Ishikawa (cell line): Measurements from ENCODE around the gene ADAMTS18.

ENCODE experiments used
- CEBPB ChIP-seq: IDR thresholded peaks from 2 replicates; pipeline ENCODE4 v1.6.1; 2012
- CREB1 ChIP-seq: IDR thresholded peaks from 2 replicates; pipeline ENCODE4 v1.6.1; 2012; ENCODE audit warnings: low read depth
- EGR1 ChIP-seq: IDR thresholded peaks from 2 replicates; pipeline ENCODE4 v1.6.1; 2012
- EP300 ChIP-seq: IDR thresholded peaks from 2 replicates; pipeline ENCODE4 v1.6.1; 2012; ENCODE audit warnings: borderline replicate concordance
- FOXM1 ChIP-seq: IDR thresholded peaks from 2 replicates; pipeline ENCODE4 v1.6.1; 2012; ENCODE audit warnings: low read depth, borderline replicate concordance
- NFIC ChIP-seq: IDR thresholded peaks from 2 replicates; pipeline ENCODE4 v1.6.1; 2012
- RAD21 ChIP-seq: IDR thresholded peaks from 2 replicates; pipeline ENCODE4 v1.6.1; 2012; ENCODE audit warnings: low read depth
- TAF1 ChIP-seq: IDR thresholded peaks from 2 replicates; pipeline ENCODE4 v1.6.1; 2012; ENCODE audit warnings: low read depth, mild to moderate bottlenecking
- TCF12 ChIP-seq: IDR thresholded peaks from 2 replicates; pipeline ENCODE4 v1.6.1; 2012; ENCODE audit warnings: low read depth
- TEAD4 ChIP-seq: IDR thresholded peaks from 2 replicates; pipeline ENCODE4 v1.6.1; 2012
- YY1 ChIP-seq: IDR thresholded peaks from 2 replicates; pipeline ENCODE4 v1.6.1; 2012; ENCODE audit warnings: low read depth
- ZBTB7A ChIP-seq: IDR thresholded peaks from 2 replicates; pipeline ENCODE4 v1.6.1; 2012; ENCODE audit warnings: low read depth
- TF ChIP-seq, protein P1 (sequence below): IDR thresholded peaks from 2 replicates; pipeline ENCODE4 v1.6.1; 2012
- TF ChIP-seq, protein P2 (sequence below): IDR thresholded peaks from 2 replicates; pipeline ENCODE4 v1.6.1; 2012; ENCODE audit warnings: low read depth, mild to moderate bottlenecking
- TF ChIP-seq, protein P3 (sequence below): IDR thresholded peaks from 2 replicates; pipeline ENCODE4 v1.6.1; 2012

The ADAMTS18 gene

DNA sequence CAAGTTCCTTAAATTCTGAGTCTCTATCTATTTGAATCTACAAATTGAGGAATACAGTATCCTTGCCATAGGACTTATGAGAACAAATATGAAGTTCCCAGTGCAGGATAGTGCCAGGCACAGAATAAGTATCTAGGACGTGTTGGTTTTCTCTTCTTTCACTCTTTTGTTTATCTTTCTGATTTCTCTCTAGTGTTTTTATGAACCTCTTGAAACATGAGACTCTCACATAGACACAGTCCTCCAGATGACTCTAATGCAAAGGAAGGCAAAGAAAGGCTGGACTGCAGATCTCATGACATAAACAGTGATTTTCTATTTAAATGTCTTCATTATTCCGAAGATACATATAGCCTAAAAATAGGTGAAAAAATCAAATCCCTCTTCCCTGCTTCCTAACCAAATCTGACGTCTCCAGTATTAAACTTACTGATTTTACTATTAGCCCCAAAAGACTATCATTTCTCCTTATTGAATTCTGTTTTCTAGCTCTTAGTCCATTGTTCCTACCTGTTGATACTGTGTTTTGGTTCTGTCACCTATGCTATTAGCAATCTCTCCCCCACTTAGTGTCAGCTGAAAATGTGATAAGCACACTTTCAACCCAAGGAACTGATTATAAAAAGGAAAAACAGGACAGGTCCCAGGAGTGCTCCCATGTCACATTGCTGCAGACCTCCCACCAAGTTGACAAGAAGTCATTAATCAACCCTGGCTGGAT lies 24.9 kb upstream of the ADAMTS18 start:
- TF ChIP-seq FOXM1: no peak
- TF ChIP-seq RAD21: no peak
- TF ChIP-seq NFIC: no peak
- no peak for TF ChIP-seq ZBTB7A
- TF ChIP-seq, protein P1, sequence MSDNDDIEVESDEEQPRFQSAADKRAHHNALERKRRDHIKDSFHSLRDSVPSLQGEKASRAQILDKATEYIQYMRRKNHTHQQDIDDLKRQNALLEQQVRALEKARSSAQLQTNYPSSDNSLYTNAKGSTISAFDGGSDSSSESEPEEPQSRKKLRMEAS: no peak
- TF ChIP-seq CEBPB: no peak
- TF ChIP-seq EP300: no peak
- no peak for TF ChIP-seq EGR1
- TF ChIP-seq TCF12: no peak
- TF ChIP-seq, protein P2, sequence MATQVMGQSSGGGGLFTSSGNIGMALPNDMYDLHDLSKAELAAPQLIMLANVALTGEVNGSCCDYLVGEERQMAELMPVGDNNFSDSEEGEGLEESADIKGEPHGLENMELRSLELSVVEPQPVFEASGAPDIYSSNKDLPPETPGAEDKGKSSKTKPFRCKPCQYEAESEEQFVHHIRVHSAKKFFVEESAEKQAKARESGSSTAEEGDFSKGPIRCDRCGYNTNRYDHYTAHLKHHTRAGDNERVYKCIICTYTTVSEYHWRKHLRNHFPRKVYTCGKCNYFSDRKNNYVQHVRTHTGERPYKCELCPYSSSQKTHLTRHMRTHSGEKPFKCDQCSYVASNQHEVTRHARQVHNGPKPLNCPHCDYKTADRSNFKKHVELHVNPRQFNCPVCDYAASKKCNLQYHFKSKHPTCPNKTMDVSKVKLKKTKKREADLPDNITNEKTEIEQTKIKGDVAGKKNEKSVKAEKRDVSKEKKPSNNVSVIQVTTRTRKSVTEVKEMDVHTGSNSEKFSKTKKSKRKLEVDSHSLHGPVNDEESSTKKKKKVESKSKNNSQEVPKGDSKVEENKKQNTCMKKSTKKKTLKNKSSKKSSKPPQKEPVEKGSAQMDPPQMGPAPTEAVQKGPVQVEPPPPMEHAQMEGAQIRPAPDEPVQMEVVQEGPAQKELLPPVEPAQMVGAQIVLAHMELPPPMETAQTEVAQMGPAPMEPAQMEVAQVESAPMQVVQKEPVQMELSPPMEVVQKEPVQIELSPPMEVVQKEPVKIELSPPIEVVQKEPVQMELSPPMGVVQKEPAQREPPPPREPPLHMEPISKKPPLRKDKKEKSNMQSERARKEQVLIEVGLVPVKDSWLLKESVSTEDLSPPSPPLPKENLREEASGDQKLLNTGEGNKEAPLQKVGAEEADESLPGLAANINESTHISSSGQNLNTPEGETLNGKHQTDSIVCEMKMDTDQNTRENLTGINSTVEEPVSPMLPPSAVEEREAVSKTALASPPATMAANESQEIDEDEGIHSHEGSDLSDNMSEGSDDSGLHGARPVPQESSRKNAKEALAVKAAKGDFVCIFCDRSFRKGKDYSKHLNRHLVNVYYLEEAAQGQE: no peak
- no peak for TF ChIP-seq YY1
- no peak for TF ChIP-seq TEAD4
- no peak for TF ChIP-seq CREB1

DNA sequence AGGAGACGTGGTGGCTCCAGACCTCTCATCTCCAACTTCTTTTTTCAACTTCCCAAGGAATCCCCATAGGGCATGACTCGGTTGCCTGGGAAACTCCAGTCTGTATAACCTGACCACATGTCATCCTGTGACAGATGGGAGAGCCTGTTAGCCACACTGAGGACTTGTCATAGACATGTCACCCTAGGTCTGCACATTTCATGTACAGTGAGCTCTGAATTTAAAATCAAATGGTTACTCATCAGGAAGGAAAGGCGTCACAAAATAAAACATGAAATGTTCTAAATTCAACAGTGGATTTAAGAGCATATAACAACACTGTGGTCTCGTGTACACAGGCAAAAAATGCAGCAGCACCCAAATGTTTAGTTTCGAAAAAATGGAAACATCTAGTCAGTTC lies 22.2 kb upstream of the ADAMTS18 start:
- TF ChIP-seq TCF12 (no peak), CEBPB (no peak)
- TF ChIP-seq, protein P1: no peak
- TF ChIP-seq, protein P2: no peak

DNA sequence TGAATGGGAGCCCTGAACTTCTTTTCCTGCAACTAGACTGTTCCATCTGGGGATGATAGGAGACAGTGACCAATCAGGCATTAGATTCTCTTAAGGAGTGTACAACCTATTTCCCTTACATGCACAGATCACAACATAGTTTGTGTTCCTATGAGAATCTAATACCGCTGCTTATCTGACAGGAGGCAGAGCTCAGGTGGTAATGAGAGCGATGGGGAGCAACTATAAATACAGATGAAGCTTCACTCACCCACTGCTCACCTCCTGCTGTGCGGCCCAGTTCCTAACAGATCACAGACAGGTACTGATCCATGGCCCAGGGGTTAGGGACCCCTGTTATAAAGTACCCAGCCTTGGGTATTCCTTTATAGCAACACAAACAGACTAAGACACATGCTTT lies 17.4 kb upstream of the ADAMTS18 start:
- no peak for TF ChIP-seq EGR1
- TF ChIP-seq, protein P2: no peak
- TF ChIP-seq RAD21: no peak
- TF ChIP-seq NFIC: no peak
- no peak for TF ChIP-seq TCF12
- TF ChIP-seq, protein P1: no peak
- TF ChIP-seq, protein P3, sequence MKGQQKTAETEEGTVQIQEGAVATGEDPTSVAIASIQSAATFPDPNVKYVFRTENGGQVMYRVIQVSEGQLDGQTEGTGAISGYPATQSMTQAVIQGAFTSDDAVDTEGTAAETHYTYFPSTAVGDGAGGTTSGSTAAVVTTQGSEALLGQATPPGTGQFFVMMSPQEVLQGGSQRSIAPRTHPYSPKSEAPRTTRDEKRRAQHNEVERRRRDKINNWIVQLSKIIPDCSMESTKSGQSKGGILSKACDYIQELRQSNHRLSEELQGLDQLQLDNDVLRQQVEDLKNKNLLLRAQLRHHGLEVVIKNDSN: no peak
- TF ChIP-seq YY1: no peak
- no peak for TF ChIP-seq EP300
- TF ChIP-seq TEAD4: no peak
- TF ChIP-seq CREB1: no peak
- no peak for TF ChIP-seq TAF1
- no peak for TF ChIP-seq FOXM1
- TF ChIP-seq ZBTB7A: no peak
- no peak for TF ChIP-seq CEBPB

DNA sequence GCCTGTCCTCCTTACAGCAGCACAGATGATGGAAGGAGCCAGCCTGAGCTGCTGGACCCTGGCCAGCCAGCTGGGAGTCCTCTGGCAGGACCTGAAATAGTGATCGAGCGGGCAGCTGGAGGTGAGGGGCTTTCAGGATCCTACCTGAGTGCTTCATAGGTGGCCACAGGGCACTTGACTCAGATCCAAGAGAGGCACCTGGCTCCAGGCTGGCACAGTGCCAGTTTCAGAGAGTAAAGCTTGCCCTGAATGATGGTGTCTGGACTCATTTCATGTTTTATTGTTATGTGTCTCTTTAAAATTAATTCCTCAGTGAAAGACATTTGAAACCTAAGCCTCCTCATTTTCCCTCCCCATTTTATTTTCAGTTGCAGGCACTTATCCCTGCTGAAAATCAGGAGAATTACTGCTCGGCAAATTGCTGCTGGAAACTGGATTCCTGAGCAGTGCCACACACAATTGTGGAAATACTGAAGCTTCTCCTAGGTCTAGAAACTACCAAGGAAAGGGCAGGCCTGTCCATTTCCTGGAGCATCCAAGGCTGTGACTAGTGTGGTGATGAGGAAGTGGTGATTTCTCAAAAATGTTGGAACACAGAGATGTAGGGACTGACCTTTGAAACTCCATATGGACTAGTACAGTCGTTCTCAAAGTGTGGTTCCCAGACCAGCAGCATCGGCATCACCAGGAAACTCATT lies 16.1 kb upstream of the ADAMTS18 start:
- peak; percentile 85 for TF ChIP-seq NFIC
- TF ChIP-seq RAD21: no peak
- no peak for TF ChIP-seq TCF12
- TF ChIP-seq, protein P2: no peak
- no peak for TF ChIP-seq TAF1
- no peak for TF ChIP-seq YY1
- no peak for TF ChIP-seq EP300
- TF ChIP-seq ZBTB7A: no peak
